Choroid plexus epithelial cell (primary cell): ENCODE measurements around the gene NT5C1B.
A peak's percentile ranks its signal among the peaks of the same experiment; 100 is the strongest.

Source experiments
- DNase-seq: peaks from one replicate; pipeline ENCODE4 v3.0.0-alpha.2; 2010; ENCODE audit warnings: low read depth
- H3K4me3 ChIP-seq: 2 replicates; pipeline ENCODE4 v1.5.1; 2011; ENCODE audit warnings: low read depth, mild to moderate bottlenecking, control low read depth, low read length, moderate library complexity
- TF ChIP-seq, protein P1 (sequence below): conservative IDR thresholded peaks from 2 replicates; pipeline ENCODE4 v1.5.1; 2011; ENCODE audit warnings: low read depth, mild to moderate bottlenecking, control low read depth, inconsistent platforms, low read length, moderate library complexity

NT5C1B gene

GRCh38 chr2:18548621-18549020 lies 40.7 kb downstream of the NT5C1B start:
- no peak overlapping the region for H3K4me3 ChIP-seq
- no peak for DNase-seq

GRCh38 chr2:18546567-18546966 lies 42.8 kb downstream of the NT5C1B start:
- no peak for DNase-seq
- TF ChIP-seq, protein P1, sequence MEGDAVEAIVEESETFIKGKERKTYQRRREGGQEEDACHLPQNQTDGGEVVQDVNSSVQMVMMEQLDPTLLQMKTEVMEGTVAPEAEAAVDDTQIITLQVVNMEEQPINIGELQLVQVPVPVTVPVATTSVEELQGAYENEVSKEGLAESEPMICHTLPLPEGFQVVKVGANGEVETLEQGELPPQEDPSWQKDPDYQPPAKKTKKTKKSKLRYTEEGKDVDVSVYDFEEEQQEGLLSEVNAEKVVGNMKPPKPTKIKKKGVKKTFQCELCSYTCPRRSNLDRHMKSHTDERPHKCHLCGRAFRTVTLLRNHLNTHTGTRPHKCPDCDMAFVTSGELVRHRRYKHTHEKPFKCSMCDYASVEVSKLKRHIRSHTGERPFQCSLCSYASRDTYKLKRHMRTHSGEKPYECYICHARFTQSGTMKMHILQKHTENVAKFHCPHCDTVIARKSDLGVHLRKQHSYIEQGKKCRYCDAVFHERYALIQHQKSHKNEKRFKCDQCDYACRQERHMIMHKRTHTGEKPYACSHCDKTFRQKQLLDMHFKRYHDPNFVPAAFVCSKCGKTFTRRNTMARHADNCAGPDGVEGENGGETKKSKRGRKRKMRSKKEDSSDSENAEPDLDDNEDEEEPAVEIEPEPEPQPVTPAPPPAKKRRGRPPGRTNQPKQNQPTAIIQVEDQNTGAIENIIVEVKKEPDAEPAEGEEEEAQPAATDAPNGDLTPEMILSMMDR: no peak
- no peak overlapping the region for H3K4me3 ChIP-seq

More at GRCh38 chr2:18548621-18549020, 40.7 kb downstream of the NT5C1B start:
- TF ChIP-seq, protein P1: no peak

DNA sequence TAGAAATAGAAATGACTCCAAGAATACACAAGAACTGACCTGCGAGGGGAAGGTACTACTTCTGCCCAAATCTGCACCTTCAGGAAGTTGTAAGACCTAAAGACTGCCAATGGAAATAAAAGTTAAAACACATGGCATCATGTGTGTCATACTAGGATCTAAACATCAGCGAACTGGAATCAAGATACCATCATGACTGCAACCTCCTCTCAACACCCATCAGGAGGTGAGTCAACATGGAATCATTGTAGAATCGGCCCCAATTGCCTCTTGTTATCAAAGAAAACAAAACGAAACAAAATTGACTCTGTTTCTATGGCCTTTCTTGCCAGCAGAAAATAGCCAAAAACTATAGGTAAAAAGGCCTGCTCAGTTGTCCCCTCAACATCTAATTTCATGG lies 44.0 kb downstream of the NT5C1B start:
- peak; percentile 30 for DNase-seq
- TF ChIP-seq, protein P1: no peak
- no peak overlapping the region for H3K4me3 ChIP-seq

- H3K4me3 ChIP-seq: no peak overlapping the region
- TF ChIP-seq, protein P1: no peak
- no peak for DNase-seq
Measured at GRCh38 chr2:18544171-18544570, 45.2 kb downstream of the NT5C1B start.

DNA sequence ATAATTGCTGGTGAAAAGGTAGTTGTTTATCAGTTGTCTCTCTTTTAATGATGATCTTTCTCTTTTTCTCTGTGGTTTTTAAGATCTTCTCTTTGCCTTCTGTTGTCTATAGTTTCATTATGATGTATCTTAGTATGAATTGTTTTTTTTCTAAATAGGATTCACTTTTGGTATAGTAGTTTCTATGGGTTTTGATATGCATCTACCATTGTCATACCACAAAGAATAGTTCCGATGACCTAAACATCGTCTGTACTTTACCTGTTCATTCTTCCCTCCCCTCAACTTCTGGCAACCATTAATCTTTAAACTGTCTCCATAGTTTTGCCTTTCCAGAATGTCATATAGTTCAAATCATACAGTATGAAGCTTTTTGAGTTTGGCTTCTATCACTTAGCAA lies 48.5 kb downstream of the NT5C1B start:
- TF ChIP-seq, protein P1: no peak
- H3K4me3 ChIP-seq: no peak overlapping the region
- no peak for DNase-seq

DNA sequence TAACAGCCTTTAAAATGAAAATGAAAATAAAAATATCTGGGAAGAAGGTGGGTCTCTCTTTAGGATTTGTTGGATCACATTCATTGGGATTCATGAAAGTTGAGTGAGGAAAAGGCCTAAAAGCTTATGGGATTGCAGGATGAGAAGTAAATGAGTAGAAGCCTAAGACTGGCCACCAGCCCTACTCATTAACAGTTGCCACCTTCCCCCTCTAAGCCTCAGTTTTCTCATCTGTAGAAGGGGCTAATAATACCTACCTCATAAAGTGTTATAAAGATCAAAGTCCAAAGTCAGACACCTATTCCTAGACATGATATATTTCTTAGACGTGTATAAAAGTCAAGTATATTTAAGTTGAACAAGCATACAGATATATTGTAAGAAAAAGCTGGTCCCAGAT lies 52.7 kb downstream of the NT5C1B start:
- no peak overlapping the region for H3K4me3 ChIP-seq
- DNase-seq: no peak
- TF ChIP-seq, protein P1: no peak

DNA sequence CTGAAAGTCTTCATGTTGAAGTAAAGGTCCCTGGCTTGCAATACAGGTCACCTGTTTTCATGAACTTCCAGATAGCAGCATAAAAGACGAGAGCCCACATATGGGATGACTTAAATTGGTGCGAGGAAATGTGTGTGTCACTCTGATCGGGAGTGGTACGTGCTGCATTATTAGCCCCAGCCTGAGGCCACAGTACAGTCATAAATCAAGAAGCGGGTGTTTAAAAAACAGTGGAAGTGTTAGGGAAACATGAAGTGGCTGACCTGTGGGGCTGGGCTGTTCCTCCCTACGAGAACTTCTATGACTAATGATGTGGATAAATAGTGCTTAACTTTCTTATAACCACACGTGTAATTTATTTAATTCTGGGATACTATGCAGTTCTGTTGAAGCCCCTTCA lies 53.3 kb downstream of the NT5C1B start:
- H3K4me3 ChIP-seq: no peak overlapping the region
- no peak for DNase-seq

More for the DNA sequence above, 53.3 kb downstream of the NT5C1B start:
- TF ChIP-seq, protein P1: no peak
